Motor neuron (in vitro differentiated cells): Measurements from ENCODE around the gene APOBEC3G. TPM values are rescaled to one million over a fixed set of nuclear protein-coding genes. Genes with fewer than 3 reads are reported as not detected.
"Not testable (repeated sequence)": the region's sequence is repeated elsewhere in the genome, so short reads cannot be mapped to it uniquely, and the experiment has no call there.

Experiments
- ATAC-seq, 8 experiments: fragments of 200-7000 bp; cut with Tn5 transposase; replicated peaks in 6 of 8; 2 replicates each; pipeline ENCODE4 v1.8.0; 2021; ENCODE audit warnings: mild to moderate bottlenecking in 8 of 8, moderate library complexity in 8 of 8
- H3K27ac ChIP-seq, 2 donors: fragments of 250-450 bp; sonication (Bioruptor Pico); 2 replicates each; pipeline ENCODE4 v1.9.0; 2021; ENCODE audit warnings: antibody characterized with exemption in 2 of 2, mild to moderate bottlenecking in 2 of 2, moderate library complexity in 1 of 2
- H3K4me1 ChIP-seq, 2 donors: fragments of 250-450 bp; sonication (Bioruptor Pico); replicated peaks in 1 of 2; 2 replicates each; pipeline ENCODE4 v1.6.1; 2021; ENCODE audit warnings: antibody characterized with exemption in 2 of 2, mild to moderate bottlenecking in 2 of 2, moderate library complexity in 1 of 2
- H3K4me3 ChIP-seq, 5 donors: fragments of 250-450 bp; sonication (Bioruptor Pico); 2 replicates each; pipeline ENCODE4 v1.9.0; 2021; ENCODE audit warnings: antibody characterized with exemption in 5 of 5, mild to moderate bottlenecking in 5 of 5, moderate library complexity in 4 of 5
- whole genome bisulfite sequencing, 10 experiments: fragments of 450-650 bp; shearing (Covaris generic); methylation state at CpG; one replicate each; pipeline ENCODE4 v1.0.0; 2022; 5-methylcytosine and 5-hydroxymethylcytosine counted together
- in situ Hi-C, 9 experiments: fragments of 400-800 bp; cut with MboI; loops; one replicate each; pipeline ENCODE4 v1.15.0; 2021; ENCODE audit warnings: low sequenced_read_pairs in 9 of 9, low pct_unique_long_range_greater_than_20kb in 2 of 9; ENCODE audit not compliant: unreplicated experiment in 9 of 9
- total RNA-seq, 8 experiments: library from RNA; unstranded; fragments of 300-600 nt; gene quantifications; 2 replicates each; pipeline versions ENCODE4 v1.2.3 to v1.2.4, GENCODE V29; 2022

APOBEC3G gene
- 10 to 100 TPM in 3 of 8 experiments, 1 to 10 TPM in 4, under 1 TPM in 1; 0.83 to 21.2 (median 4.3) TPM for total RNA-seq

- ATAC-seq, result peak in 3 of 8 experiments; percentile 7 to 85 (median 8)
- peak within 1 kb of the TSS; percentile 63 to 85 for H3K27ac ChIP-seq
- WGBS, 10 experiments, result 20 to 100% methylated on average over 1 of the region's 17 CpGs; no CpG with 5 or more reads in 8 of the 10 experiments
- H3K4me3 ChIP-seq, result peak within 1 kb of the TSS in 3 of 5 donors; percentile 16 to 23 (median 19)
- in situ Hi-C loops, result not testable (repeated sequence)
- H3K4me1 ChIP-seq, result peaks cover 24% of the 10 kb centered on the region in 2 donors
These were observed at the start of gene APOBEC3G for GRCh38 chr22:39077026-39077840. APOBEC3G (plus strand) TSS chr22:39077275; CDS start chr22:39077362, 87 bp downstream.

- H3K4me1 ChIP-seq, result peaks cover 0 to 7% of the 10 kb centered on the region in 2 donors
- ATAC-seq, result no peak
- H3K27ac ChIP-seq, result no peak overlapping the region
- no CpG with 5 or more reads among the region's 4 CpGs for WGBS, 10 experiments
- no peak overlapping the region for H3K4me3 ChIP-seq
- in situ Hi-C loops, result no loop called here
These were observed 49.4 kb upstream of the APOBEC3G start for GRCh38 chr22:39027717-39028116.

GRCh38 chr22:39028281-39028680 lies 48.8 kb upstream of the APOBEC3G start:
- in situ Hi-C loops, result no loop called here
- peak in 1 of 8 experiments; percentile 34 for ATAC-seq
- Histone ChIP-seq H3K4me1 (peaks cover 0 to 7% of the 10 kb centered on the region in 2 donors), H3K4me3 (no peak overlapping the region), H3K27ac (no peak overlapping the region)
- WGBS, 10 experiments, result 50 to 100% (median 90%) methylated on average over 1 to 9 of the region's 11 CpGs; no CpG with 5 or more reads in 4 of the 10 experiments

- no peak overlapping the region for H3K4me3 ChIP-seq
- peaks cover 0 to 7% of the 10 kb centered on the region in 2 donors for H3K4me1 ChIP-seq
- WGBS, 10 experiments, result 75 to 100% (median 93%) methylated on average over 1 to 9 of the region's 13 CpGs
- H3K27ac ChIP-seq, result no peak overlapping the region
- no peak for ATAC-seq
- in situ Hi-C loops, result no loop called here
These were observed 47.8 kb upstream of the APOBEC3G start for GRCh38 chr22:39029227-39029626.

GRCh38 chr22:39030705-39031104 lies 46.4 kb upstream of the APOBEC3G start:
- peaks cover 0 to under 1% of the 10 kb centered on the region in 2 donors for H3K4me1 ChIP-seq
- no peak overlapping the region for H3K4me3 ChIP-seq
- WGBS, 10 experiments, result 81 to 100% (median 97%) methylated on average over 1 to 6 of the region's 14 CpGs; no CpG with 5 or more reads in 5 of the 10 experiments
- in situ Hi-C loops, result no loop called here
- no peak overlapping the region for H3K27ac ChIP-seq
- no peak for ATAC-seq

- H3K27ac ChIP-seq, ATAC-seq, in situ Hi-C loops, H3K4me3 ChIP-seq, H3K4me1 ChIP-seq: not testable (repeated sequence)
- 10 to 100% (median 100%) methylated on average over 1 to 2 of the region's 18 CpGs; no CpG with 5 or more reads in 7 of the 10 experiments for WGBS, 10 experiments
These were observed 45.4 kb upstream of the APOBEC3G start for GRCh38 chr22:39031434-39032295.

- H3K4me3 ChIP-seq, H3K27ac ChIP-seq, in situ Hi-C loops, ATAC-seq: not testable (repeated sequence)
- peaks cover 26 to 27% of the 10 kb centered on the region in 2 donors for H3K4me1 ChIP-seq
- WGBS, 10 experiments, result 0 to 64% (median 17%) methylated on average over 1 to 2 of the region's 2 CpGs; no CpG with 5 or more reads in 3 of the 10 experiments
These were observed 40.0 kb upstream of the APOBEC3G start for GRCh38 chr22:39037071-39037470.

- peaks cover 28 to 30% of the 10 kb centered on the region in 2 donors for H3K4me1 ChIP-seq
- H3K4me3 ChIP-seq, result peak overlapping the region in 1 of 5 donors; percentile 34
- H3K27ac ChIP-seq, result peak overlapping the region in 1 of 2 donors; percentile 74
- WGBS, 10 experiments, result 72 to 95% (median 90%) methylated on average over 4 to 10 of the region's 19 CpGs; no CpG with 5 or more reads in 5 of the 10 experiments
- peak in 1 of 8 experiments; percentile 63 for ATAC-seq
- in situ Hi-C loops, result no loop called here
These were observed 37.6 kb upstream of the APOBEC3G start for GRCh38 chr22:39039306-39040126.

GRCh38 chr22:39040155-39040537 lies 36.9 kb upstream of the APOBEC3G start:
- H3K27ac ChIP-seq, result peak overlapping the region in 1 of 2 donors; percentile 74
- peaks cover 31 to 32% of the 10 kb centered on the region in 2 donors for H3K4me1 ChIP-seq
- 0 to 40% (median 4%) methylated on average over 1 to 2 of the region's 14 CpGs; no CpG with 5 or more reads in 6 of the 10 experiments for WGBS, 10 experiments
- H3K4me3 ChIP-seq, result peak overlapping the region in 3 of 5 donors; percentile 20 to 34 (median 28)
- in situ Hi-C loops, ATAC-seq: not testable (repeated sequence)

GRCh38 chr22:39040538-39041296 lies 36.4 kb upstream of the APOBEC3G start, which contains the start of gene APOBEC3F:
APOBEC3F (plus strand) TSS chr22:39040864; CDS start chr22:39040961, 97 bp downstream.
- peak; percentile 92 to 96 (median 94) for ATAC-seq
- in situ Hi-C loops, result not testable (repeated sequence)
- H3K27ac ChIP-seq, result peak within 1 kb of the TSS; percentile 64 to 84
- peaks cover 37 to 38% of the 10 kb centered on the region in 2 donors for H3K4me1 ChIP-seq
- WGBS, 10 experiments, result 48% methylated on average over 4 of the region's 21 CpGs; no CpG with 5 or more reads in 9 of the 10 experiments
- peak within 1 kb of the TSS in 4 of 5 donors; percentile 21 to 35 (median 29) for H3K4me3 ChIP-seq

GRCh38 chr22:39041908-39042307 lies 35.2 kb upstream of the APOBEC3G start:
- Histone ChIP-seq H3K4me1 (peaks cover 41 to 42% of the 10 kb centered on the region in 2 donors), H3K4me3 (no peak overlapping the region), H3K27ac (peak overlapping the region in 1 of 2 donors; percentile 14)
- no peak for ATAC-seq
- in situ Hi-C loops, result no loop called here
- 57 to 100% (median 93%) methylated on average over 1 to 5 of the region's 7 CpGs; no CpG with 5 or more reads in 4 of the 10 experiments for WGBS, 10 experiments
